CD4-positive, alpha-beta T cell treated with Interleukin-6 for 4 hours (primary cell): ENCODE measurements around the gene POT1.

ENCODE experiments used
- DNase-seq: peaks from one replicate; pipeline ENCODE4 v3.0.0-alpha.2; 2020; ENCODE audit warnings: mixed read lengths

The POT1 gene

DNA sequence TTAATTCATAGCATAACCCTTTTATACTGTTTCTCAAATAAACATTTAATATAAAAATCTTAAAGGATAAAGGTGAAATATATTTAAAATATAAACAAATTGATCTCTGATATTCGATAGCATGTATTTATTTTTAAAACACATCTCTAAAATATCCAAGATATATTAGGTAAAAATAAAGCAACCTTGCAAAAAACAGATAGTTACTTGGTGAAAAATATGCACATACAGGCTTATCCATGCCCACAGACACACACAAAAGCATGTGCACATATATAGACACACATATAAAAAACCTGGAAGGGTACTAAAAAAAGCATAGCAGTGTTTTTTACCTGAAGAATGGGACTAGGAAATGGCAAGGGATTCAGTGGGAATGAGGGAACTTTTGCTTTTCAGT, 19.8 kb downstream of the POT1 start:
- no peak for DNase-seq

DNA sequence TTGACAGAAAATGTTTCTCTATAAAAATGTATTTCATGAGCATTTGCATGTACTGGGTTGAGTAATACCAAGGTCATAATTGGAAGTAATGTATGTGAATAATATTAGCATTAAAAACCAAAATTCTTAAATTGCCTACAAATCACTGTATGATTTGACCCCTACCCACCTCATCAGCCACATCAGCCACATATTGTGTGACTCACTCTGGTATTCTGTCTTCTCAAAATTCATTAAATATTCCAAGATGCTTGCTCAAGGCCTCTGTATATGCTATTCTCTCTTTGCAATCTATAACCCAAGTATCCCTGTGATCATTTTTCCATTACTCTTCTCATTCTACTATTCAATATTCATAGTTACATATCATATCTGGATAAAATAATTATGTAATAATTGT, 21.4 kb downstream of the POT1 start:
- DNase-seq, result no peak

- DNase-seq, result no peak
Measured at GRCh38 chr7:124907490-124907889, 22.1 kb downstream of the POT1 start.

DNA sequence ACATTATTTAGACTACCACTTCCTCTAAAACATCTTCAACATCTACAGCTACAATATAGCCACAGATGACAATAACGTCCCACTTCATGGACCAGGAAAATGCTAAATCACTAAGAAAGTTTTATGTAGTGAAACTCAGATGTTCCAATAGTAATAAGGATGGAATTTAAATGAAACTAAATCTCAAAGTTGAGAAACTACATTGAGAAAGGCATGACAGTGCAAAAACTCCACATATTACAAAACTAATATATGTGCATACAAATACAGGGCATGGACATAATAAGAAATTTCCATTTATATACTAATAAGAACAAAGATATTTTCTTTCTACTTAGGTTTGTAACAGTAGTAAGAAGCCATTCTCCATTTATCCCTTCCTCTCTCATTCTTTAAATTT, 31.1 kb downstream of the POT1 start:
- no peak for DNase-seq

GRCh38 chr7:124896001-124896400, 33.6 kb downstream of the POT1 start:
- no peak for DNase-seq

DNA sequence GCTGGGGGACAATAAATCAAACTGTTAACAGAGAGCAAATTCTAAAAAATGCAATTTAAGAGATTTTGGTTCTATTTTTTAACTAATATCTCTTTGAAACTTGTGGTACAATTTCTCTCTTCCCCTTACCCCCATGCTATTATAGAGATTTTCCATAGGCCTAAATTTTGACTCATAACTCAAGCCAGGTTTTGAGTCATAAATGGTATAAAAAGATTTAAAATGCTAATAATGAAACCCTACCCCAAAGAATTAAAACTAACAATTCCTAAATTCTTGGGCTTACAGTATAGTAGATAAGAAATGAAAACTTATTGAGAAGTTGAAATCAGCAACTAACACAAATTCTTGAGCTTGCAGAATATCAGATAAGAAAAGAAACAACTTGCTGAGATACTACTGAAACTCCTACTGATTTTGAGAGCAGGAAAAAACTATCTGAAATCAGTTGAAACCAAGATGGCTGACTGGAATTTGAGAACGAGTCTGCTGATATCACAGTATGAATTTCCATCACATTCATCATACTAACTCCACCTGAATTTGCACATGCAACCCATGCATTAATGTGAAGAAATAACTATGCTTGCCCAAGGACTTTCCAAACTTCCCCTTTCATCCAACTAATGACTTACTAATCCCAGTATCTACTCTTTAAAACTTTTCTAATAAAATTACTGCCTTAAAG, 36.3 kb downstream of the POT1 start:
- DNase-seq, result no peak

DNA sequence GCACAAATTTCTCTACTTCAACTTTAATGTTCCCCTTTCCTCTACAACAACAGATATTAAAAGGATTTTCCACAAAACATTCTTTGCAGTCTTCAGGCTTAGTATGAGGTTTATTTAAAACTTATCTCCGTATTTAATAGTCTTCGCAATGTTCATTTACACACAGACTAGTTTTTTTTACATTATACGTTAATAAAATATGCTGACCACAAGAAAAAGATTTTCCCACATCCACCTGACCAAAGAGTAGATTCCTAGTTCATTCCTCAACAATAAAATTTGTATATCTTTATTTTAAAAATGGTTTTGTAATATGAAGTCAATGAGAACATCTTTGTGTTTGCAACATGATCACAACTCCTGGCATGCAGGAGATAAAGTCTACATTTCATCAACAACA, 42.4 kb downstream of the POT1 start:
- no peak for DNase-seq

DNA sequence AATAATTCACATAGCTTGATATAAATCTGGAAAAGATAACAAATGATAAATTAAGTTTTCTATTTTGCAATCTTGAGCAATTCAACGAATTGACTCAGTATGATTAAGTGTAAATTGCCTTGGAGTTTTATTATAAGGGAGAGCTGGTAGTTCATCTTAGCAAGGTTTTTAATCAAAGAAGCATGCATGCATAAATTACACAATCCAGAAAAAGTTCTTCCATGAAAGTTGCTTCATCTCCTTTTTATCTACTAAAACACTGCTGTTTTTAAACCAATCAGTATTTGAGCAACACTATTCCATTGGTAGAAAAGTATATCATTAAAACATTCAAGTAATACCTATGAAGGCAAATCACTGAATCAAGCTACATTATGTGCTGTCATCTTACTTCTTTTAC, 47.6 kb downstream of the POT1 start:
- DNase-seq, result no peak

DNA sequence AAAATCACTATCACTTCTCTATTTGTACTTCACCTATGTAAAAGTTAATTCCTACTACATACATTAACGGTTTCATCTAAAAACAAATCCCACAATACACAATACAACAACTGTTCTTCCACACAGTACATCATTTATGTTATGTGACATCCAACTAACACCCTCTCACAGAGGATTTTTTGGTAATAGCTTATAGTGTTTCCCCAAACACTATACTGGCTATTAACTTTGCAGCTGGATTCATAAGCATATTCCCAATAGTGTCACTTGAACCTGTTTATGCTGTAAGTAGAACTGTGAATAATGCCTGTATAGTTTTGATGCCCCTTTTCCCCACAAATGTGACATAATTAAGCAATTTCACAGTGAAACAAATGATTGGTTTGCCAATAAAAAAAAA, 49.9 kb downstream of the POT1 start:
- DNase-seq, result no peak

DNA sequence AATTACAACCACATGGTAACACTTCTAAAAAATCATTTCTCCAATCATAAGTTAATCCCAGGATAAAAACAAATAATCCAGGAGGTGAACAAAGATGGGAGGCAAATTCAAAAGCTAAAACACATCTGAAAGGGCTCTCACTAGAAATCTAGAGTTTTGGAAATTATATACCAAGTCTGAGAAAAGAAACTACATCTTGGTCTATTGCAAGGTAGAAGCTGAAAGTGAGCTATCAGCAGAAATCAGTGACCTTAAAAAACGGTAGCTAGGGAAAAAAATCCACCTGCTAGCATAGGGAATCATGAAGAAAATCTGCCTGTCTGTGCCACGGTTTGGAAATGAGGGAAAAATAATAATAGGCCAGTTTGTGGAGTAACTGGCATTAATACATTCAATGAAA, 50.5 kb downstream of the POT1 start:
- no peak for DNase-seq

GRCh38 chr7:124874644-124875163, 54.9 kb downstream of the POT1 start:
- DNase-seq, result no peak

DNA sequence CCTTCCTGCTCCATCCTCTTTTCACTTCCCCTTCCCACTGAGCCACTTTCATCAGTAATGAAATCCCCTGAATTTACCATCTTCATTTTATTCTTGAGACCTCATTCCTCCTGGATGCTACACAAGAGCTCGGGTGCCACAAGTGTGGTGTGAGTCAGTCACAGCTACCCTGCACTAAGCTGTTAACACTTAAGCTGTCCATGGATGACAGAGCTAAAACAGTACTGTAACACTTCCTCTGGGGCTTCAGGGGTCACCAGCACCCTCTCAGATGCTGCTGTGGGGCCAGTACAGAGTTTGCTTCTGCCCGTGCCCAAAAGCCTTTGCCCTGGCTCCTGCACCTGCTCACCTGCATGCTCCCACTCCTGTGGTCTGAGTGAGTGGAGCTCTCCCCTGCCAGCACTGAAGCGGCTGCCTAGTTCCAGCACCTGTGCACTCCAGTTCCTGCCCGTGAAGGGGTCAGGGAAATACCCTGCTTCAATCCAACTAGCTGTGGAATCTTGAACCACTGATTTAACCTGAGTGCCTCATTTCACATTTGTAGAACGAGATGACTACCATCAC, 71.9 kb downstream of the POT1 start:
- no peak for DNase-seq

DNA sequence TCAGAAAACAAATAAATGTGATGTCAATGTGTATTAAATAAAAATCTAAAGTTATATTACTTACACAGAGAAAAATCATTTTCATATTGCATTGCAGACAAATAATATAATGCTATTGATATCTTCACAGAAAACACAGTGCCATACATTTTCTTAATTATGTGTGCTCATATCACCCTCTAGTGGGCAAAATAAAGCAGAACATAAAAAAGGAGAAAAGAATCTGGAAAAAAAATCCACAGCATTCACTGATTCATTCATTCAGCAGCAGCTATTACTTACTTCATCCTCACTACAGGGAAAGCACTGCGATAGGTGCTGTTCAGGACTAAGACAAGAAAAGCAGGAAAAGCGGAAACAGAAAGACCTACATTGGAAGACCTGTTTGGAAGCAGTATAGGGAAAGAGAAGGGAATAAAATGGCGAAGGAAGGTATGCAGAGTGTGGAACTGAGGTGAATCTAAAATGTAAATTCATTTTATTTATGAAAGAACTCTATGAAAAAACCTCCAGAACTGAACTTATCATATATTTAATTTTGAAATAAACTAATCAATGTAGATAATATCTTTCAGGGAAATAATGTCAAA, 73.2 kb downstream of the POT1 start:
- DNase-seq, result no peak

DNA sequence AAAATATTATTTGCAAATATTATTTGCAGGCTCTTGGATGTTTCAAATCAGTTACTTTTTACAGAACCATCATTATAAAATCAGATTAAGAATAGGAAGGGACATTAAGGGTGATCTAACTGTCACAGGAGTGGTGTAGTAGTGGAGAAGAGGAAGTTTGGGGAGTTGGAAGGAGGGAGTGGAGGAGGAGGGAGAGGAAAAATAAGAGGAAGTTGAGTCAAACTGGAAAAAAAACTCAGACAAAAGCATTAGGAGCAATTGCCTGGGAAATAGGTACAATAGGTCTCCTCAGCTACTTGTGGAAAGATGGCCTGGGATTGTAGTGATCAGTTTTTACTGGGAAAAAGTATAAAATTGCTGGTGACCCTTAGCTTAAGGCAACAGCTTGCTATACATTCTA, 86.3 kb downstream of the POT1 start:
- DNase-seq, result no peak

DNA sequence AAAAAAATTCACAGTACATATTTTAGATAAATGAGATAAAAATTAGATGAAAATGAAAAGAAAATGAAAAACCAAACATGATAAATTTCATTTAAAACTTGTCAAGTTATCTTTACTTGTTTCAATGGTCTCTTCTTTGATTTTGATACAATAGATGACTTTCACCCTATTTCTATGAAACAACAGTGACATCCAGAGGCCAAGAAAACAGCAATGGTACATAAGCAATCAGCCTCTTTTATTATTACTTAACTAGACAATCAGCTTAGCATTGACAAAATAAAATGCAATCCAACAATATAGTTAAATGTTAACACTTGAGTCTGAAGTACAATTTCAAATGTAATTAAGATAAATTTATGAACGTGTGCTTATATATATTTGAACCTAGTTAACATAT, 89.2 kb downstream of the POT1 start:
- no peak for DNase-seq

DNA sequence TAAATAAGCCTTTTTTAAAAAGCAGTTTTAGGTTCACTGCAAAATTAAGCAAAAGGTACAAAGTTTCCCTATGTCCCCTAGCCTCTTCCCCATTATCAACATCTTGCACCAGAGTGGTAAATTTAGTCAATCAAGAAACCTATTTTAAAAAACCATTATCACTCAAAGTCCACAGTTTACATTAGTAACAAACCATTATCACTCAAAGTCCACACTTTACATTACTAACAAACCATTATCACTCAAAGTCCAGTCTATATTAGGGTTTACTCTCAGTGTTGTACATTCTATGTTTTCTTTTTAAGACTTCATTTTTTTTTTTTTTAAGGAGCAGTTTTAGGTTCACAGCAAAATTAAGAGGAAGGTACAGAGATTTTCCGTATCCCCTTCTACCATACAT, 89.9 kb downstream of the POT1 start:
- DNase-seq, result no peak

DNA sequence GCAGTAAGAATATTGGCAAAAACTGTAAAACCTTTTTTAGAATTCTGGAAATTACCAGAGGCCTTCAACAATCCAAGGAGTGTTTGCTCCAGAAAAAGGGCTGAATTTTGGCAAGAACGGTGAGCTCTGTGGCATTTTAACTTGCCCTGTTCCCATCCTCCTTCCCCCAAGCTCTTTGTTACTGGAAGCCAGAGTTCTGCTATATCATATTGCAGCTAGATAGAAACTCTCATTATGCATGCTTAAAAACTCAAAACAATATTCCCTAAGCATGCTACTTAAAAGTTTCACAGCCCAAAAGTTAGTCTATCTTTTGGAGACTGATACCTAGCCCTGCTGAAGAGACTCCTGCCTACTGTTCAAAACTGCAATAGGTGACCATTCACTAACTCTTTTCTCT, 93.5 kb downstream of the POT1 start:
- DNase-seq, result no peak

GRCh38 chr7:124818807-124819206, 110.8 kb downstream of the POT1 start:
- no peak for DNase-seq

DNA sequence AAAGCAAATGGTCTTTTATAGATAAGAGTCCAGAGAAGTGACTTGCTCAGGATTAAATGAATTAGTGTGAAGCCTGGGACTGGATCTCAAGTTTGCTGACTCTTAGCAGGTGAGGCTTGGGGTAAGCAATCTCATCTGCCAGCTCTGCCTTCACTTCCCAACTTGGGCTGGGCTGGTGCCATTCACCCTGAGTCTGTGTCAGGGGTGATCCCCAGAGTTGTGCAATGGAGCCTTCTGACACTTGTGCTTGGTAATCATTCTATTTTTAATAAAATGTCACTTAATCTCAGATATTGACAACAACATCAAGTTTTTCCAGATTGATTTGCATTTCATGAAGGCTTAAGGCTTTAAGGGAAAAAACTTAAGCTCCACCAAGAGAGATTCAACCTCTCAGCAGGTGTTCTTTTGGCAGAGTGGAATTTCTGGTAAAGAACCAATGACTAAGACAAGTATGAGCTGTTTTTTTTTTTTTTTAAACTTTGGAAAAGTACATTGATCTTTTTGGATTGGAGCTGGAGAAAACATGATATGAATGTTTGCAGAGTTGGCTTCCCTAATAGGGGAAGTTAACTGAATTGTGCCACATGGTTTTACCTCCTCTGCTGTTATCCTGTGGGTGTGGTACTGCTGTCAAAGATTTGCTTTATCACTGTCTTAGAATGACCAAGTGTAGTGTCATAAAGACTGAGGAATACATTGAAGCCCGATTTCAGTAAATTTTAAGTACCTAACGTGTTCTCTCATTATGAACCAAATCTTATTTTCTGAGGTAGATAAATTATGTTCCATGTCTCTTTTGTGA, 115.4 kb downstream of the POT1 start:
- no peak for DNase-seq

DNA sequence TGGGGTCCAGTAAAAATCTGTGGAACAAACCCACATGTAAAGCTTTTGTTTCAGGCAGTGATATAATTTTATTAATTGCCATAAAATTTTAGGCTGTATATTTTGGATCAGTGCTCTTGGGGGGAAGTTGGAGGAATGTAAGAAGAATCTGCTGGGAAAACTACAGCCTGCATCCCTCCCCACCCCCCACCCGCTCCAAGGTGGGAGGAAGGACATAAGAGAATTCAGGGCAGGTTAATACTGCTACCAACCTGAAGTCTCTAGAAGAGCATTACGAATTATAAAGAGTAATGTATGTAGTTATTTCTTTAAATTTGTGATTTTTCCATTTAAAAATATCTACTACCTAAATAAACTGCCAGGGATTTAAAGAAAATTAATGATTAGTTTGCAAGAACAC, 116.9 kb downstream of the POT1 start:
- no peak for DNase-seq

GRCh38 chr7:124811341-124811740, 118.3 kb downstream of the POT1 start:
- DNase-seq, result no peak

- DNase-seq, result no peak
Measured at GRCh38 chr7:124810605-124811004, 119.0 kb downstream of the POT1 start.

DNA sequence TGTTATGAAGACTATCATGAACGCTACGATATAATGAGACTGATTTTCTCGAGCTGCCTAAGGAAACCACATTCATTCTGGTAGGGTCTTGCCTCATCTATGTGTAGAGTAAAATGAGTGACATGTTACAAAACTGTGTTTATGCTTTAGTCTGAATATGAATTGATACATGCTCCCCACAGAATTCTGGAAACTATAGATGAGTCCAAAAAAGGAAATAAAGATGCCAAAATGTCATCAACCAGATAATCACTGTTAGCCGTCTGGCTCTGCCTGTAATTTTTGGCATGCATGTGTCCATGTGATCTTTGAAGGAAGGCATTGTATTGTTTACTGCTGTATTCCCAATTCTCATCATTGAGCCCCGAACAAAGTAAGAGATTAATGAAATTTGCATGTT, 121.4 kb downstream of the POT1 start:
- no peak for DNase-seq
